PC-3 (cell line): ENCODE measurements around the gene RPL13A. TPM values are rescaled to one million over a fixed set of nuclear protein-coding genes. Genes with fewer than 3 reads are reported as not detected.

Source experiments
- ATAC-seq: fragments of 200-7000 bp; cut with Tn5 transposase; 2 replicates; pipeline ENCODE4 v1.9.1; 2020; ENCODE audit warnings: mild to moderate bottlenecking, moderate library complexity
- BruUV-seq: library from RNA; stranded (reverse); fragments of 400-500 nt; replicated peaks from 2 replicates; lab custom pipeline; 2021; lab: Mats Ljungman, UMichigan
- CTCF ChIA-PET: fragments of 300-600 bp; sonication (Branson Sonifier 250); formaldehyde crosslinking; loops from one replicate; lab custom pipeline; 2022; ENCODE audit warnings: antibody characterized with exemption; lab: Charles Lee
- POLR2A ChIA-PET: fragments of 300-600 bp; sonication (Branson Sonifier 250); formaldehyde crosslinking; loops from one replicate; lab custom pipeline; 2022; ENCODE audit warnings: antibody characterized with exemption; ENCODE audit not compliant: unreplicated experiment; lab: Charles Lee
- DNase-seq: peaks from one replicate; pipeline ENCODE4 v3.0.0-alpha.2; 2015
- H2AFZ ChIP-seq: fragments of 300-600 bp; sonication (generic); 2 replicates; pipeline ENCODE4 v1.6.0; 2016; ENCODE audit warnings: antibody characterized with exemption, low read length
- H3F3A ChIP-seq: fragments of 300-600 bp; sonication (generic); one replicate; pipeline ENCODE4 v1.6.0; 2017; ENCODE audit warnings: antibody characterized with exemption, low read length, control low read depth, mild to moderate bottlenecking; ENCODE audit not compliant: unreplicated experiment
- H3K27ac ChIP-seq: fragments of 300-600 bp; sonication (generic); 2 replicates; pipeline ENCODE4 v1.5.1; 2016; ENCODE audit warnings: mild to moderate bottlenecking, low read length
- H3K27me3 ChIP-seq: fragments of 300-600 bp; sonication (generic); 2 replicates; pipeline ENCODE4 v1.6.1; 2016; ENCODE audit warnings: low read length, mixed read lengths
- H3K36me3 ChIP-seq: fragments of 300-600 bp; sonication (generic); 2 replicates; pipeline ENCODE4 v1.6.1; 2016; ENCODE audit warnings: low read depth, mixed run types, low read length, mixed read lengths
- H3K4me1 ChIP-seq: fragments of 300-600 bp; sonication (generic); 2 replicates; pipeline ENCODE4 v1.5.1; 2016; ENCODE audit warnings: low read length; ENCODE audit not compliant: insufficient read depth
- H3K4me2 ChIP-seq: fragments of 300-600 bp; sonication (generic); 2 replicates; pipeline ENCODE4 v1.6.0; 2016; ENCODE audit warnings: low read length
- H3K4me3 ChIP-seq: fragments of 300-600 bp; sonication (generic); 2 replicates; pipeline ENCODE4 v1.5.1; 2016; ENCODE audit warnings: mild to moderate bottlenecking, low read length, mixed read lengths
- H3K79me2 ChIP-seq: fragments of 300-600 bp; sonication (generic); 2 replicates; pipeline ENCODE4 v1.6.1; 2017; ENCODE audit warnings: low read length, mixed read lengths
- H3K9ac ChIP-seq: fragments of 300-600 bp; sonication (generic); 2 replicates; pipeline ENCODE4 v1.6.0; 2016; ENCODE audit warnings: mild to moderate bottlenecking, low read length
- H3K9me2 ChIP-seq: fragments of 300-600 bp; sonication (generic); replicated peaks from 2 replicates; pipeline ENCODE4 v1.6.1; 2016; ENCODE audit warnings: mixed run types, low read length, mixed read lengths
- H3K9me3 ChIP-seq: fragments of 300-600 bp; sonication (generic); 2 replicates; pipeline ENCODE4 v1.6.1; 2016; ENCODE audit warnings: low read length, mixed read lengths
- H4K20me1 ChIP-seq: fragments of 300-600 bp; sonication (generic); 2 replicates; pipeline ENCODE4 v1.6.1; 2016; ENCODE audit warnings: low read length, mixed read lengths
- EZH2 ChIP-seq: fragments of 300-600 bp; sonication (generic); IDR thresholded peaks from one replicate; pipeline ENCODE4 v1.6.1; 2017; ENCODE audit warnings: antibody characterized with exemption, mild to moderate bottlenecking, low read length; ENCODE audit not compliant: unreplicated experiment
- EZH2phosphoT487 ChIP-seq: fragments of 300-600 bp; sonication (generic); IDR thresholded peaks from 2 replicates; pipeline ENCODE4 v1.6.1; 2018; ENCODE audit warnings: mild to moderate bottlenecking, antibody characterized with exemption, low read length, borderline replicate concordance
- intact Hi-C: fragments of 100-400 bp; cut with micrococcal nuclease; formaldehyde crosslinking; loops from 2 replicates; pipeline ENCODE4 v1.9.0; 2023
- total RNA-seq: library from RNA; depleted of rRNA; stranded (reverse); fragments of >200 nt; gene quantifications from 2 replicates; pipeline ENCODE4 v1.2.3, GENCODE V29; 2014
- TF ChIP-seq, protein P1 (sequence below): fragments of 300-600 bp; sonication (generic); conservative IDR thresholded peaks from 2 replicates; pipeline ENCODE4 v1.5.1; 2017; ENCODE audit warnings: antibody characterized with exemption, low read depth, mild to moderate bottlenecking, low read length

The RPL13A gene
- total RNA-seq, 1 experiment from 2014 or later = 3,023 TPM

GRCh38 chr19:49497047-49497788, 9.8 kb downstream of the RPL13A start:
- ATAC-seq (no peak), DNase-seq (peak; percentile 65)
- peak overlapping the region; percentile 97 for H3K4me2 ChIP-seq
- peaks cover 27% of the 10 kb centered on the region for H4K20me1 ChIP-seq
- peaks cover 39% of the 10 kb centered on the region for H3K36me3 ChIP-seq
- no peak for TF ChIP-seq EZH2phosphoT487
- TF ChIP-seq, protein P1, sequence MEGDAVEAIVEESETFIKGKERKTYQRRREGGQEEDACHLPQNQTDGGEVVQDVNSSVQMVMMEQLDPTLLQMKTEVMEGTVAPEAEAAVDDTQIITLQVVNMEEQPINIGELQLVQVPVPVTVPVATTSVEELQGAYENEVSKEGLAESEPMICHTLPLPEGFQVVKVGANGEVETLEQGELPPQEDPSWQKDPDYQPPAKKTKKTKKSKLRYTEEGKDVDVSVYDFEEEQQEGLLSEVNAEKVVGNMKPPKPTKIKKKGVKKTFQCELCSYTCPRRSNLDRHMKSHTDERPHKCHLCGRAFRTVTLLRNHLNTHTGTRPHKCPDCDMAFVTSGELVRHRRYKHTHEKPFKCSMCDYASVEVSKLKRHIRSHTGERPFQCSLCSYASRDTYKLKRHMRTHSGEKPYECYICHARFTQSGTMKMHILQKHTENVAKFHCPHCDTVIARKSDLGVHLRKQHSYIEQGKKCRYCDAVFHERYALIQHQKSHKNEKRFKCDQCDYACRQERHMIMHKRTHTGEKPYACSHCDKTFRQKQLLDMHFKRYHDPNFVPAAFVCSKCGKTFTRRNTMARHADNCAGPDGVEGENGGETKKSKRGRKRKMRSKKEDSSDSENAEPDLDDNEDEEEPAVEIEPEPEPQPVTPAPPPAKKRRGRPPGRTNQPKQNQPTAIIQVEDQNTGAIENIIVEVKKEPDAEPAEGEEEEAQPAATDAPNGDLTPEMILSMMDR = no peak
- no peak for TF ChIP-seq EZH2
- peaks cover 19% of the 10 kb centered on the region for H3K4me1 ChIP-seq
- H3K9me3 ChIP-seq = no peaks in the 10 kb centered on the region
- no peaks in the 10 kb centered on the region for H3K27me3 ChIP-seq
- H3K79me2 ChIP-seq = peaks cover 30% of the 10 kb centered on the region
- no peaks in the 10 kb centered on the region for H3K9me2 ChIP-seq
- H3K27ac ChIP-seq = peak overlapping the region; percentile 72
- H3K9ac ChIP-seq = peak overlapping the region; percentile 98
- intact Hi-C loops = loop anchor here (2.0 to 5.0 kb wide), 2 partner anchors 144 to 180 kb away; partner anchors contain the start of genes PRMT1 and RRAS
- BruUV-seq = no TSS peak
- no peak overlapping the region for H2AFZ ChIP-seq
- peak overlapping the region; percentile 94 for H3K4me3 ChIP-seq
- ChIA-PET POLR2A (no interaction called here), CTCF (no interaction called here)
- peaks cover 41% of the 10 kb centered on the region for H3F3A ChIP-seq

DNA sequence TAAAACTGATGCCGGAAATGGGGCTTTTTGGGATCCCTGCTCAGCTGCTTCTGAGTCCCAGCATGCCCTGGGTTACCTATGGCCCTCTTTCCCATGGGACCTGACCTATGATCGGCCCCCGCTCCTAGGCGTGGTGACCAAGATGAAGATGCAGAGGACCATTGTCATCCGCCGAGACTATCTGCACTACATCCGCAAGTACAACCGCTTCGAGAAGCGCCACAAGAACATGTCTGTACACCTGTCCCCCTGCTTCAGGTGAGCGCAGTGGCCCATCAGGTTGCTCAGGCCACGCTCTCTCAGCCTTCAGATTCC, 10.3 kb downstream of the RPL13A start:
- ChIA-PET POLR2A (no interaction called here), CTCF (no interaction called here)

More for the DNA sequence above, 10.3 kb downstream of the RPL13A start:
- H3K4me2 ChIP-seq = peak overlapping the region; percentile 97
- H4K20me1 ChIP-seq = peaks cover 27% of the 10 kb centered on the region
- peaks cover 30% of the 10 kb centered on the region for H3K79me2 ChIP-seq
- no peaks in the 10 kb centered on the region for H3K9me3 ChIP-seq
- H3K36me3 ChIP-seq = peaks cover 35% of the 10 kb centered on the region
- H3K4me3 ChIP-seq = peak overlapping the region; percentile 94
- H3K27me3 ChIP-seq = no peaks in the 10 kb centered on the region
- peak overlapping the region; percentile 98 for H3K9ac ChIP-seq
- BruUV-seq = no TSS peak
- peaks cover 36% of the 10 kb centered on the region for H3F3A ChIP-seq
- ATAC-seq (no peak), DNase-seq (no peak)
- peaks cover 19% of the 10 kb centered on the region for H3K4me1 ChIP-seq
- TF ChIP-seq EZH2phosphoT487 (no peak), EZH2 (no peak)
- TF ChIP-seq, protein P1 = no peak
- intact Hi-C loops = loop anchor here (2.0 to 5.0 kb wide), 2 partner anchors 143 to 180 kb away; partner anchors contain the start of genes PRMT1 and RRAS
- 0 out of 2 replicates have a peak overlapping the region, but pooled peaks have one; percentile 8 for H3K27ac ChIP-seq
- no peaks in the 10 kb centered on the region for H3K9me2 ChIP-seq
- H2AFZ ChIP-seq = no peak overlapping the region
